ENCODE results near the gene TRDN.
"Not testable (repeated sequence)": the region's sequence is repeated elsewhere in the genome, so short reads cannot be mapped to it uniquely, and the experiment has no call there.

Gene TRDN

GRCh38 chr6:123233336-123233735 is 403.4 kb downstream of the TRDN start:
- DNase-seq = no peak

GRCh38 chr6:123227789-123228188 is 409.0 kb downstream of the TRDN start:
- DNase-seq = not testable (repeated sequence)

- DNase-seq = no peak
These were observed 410.4 kb downstream of the TRDN start for GRCh38 chr6:123226398-123226797.

GRCh38 chr6:123224077-123224476 is 412.7 kb downstream of the TRDN start:
- no peak for DNase-seq

GRCh38 chr6:123223461-123223860 is 413.3 kb downstream of the TRDN start:
- no peak for DNase-seq

GRCh38 chr6:123215211-123215610 is 421.5 kb downstream of the TRDN start:
- DNase-seq = no peak

- no peak for DNase-seq
These were observed 422.3 kb downstream of the TRDN start for GRCh38 chr6:123214433-123214832.

- no peak for DNase-seq
These were observed 422.8 kb downstream of the TRDN start for GRCh38 chr6:123213921-123214320.

GRCh38 chr6:123211777-123212545 is 424.8 kb downstream of the TRDN start:
- DNase-seq = no peak

GRCh38 chr6:123210645-123211044 is 426.1 kb downstream of the TRDN start:
- no peak for DNase-seq

- no peak for DNase-seq
These were observed 428.7 kb downstream of the TRDN start for GRCh38 chr6:123207967-123208510.

- DNase-seq = no peak
These were observed 432.8 kb downstream of the TRDN start for GRCh38 chr6:123203928-123204327.

- DNase-seq = no peak
These were observed 434.8 kb downstream of the TRDN start for GRCh38 chr6:123201869-123202372.

GRCh38 chr6:123193298-123193697 is 443.5 kb downstream of the TRDN start:
- DNase-seq = no peak

- no peak for DNase-seq
These were observed 446.9 kb downstream of the TRDN start for GRCh38 chr6:123189816-123190215.

GRCh38 chr6:123182998-123183397 is 453.8 kb downstream of the TRDN start:
- no peak for DNase-seq

GRCh38 chr6:123176706-123177105 is 460.0 kb downstream of the TRDN start:
- no peak for DNase-seq

GRCh38 chr6:123171341-123172115 is 465.2 kb downstream of the TRDN start:
- DNase-seq = no peak

GRCh38 chr6:123169774-123170095 is 467.0 kb downstream of the TRDN start:
- no peak for DNase-seq

GRCh38 chr6:123168892-123169773 is 467.6 kb downstream of the TRDN start:
- no peak for DNase-seq

GRCh38 chr6:123168466-123168865 is 468.3 kb downstream of the TRDN start:
- no peak for DNase-seq

Measured in bone marrow (tissue), 2 donors.